NAMALWA (cell line): ENCODE measurements around the gene APBA1.

ENCODE experiments used
- DNase-seq: peaks from one replicate; pipeline ENCODE4 v3.0.0-alpha.2; 2015; ENCODE audit warnings: low spot score

Gene APBA1

GRCh38 chr9:69400470-69400869, 271.7 kb downstream of the APBA1 start:
- no peak for DNase-seq

- no peak for DNase-seq
Measured at GRCh38 chr9:69397384-69398214, 274.6 kb downstream of the APBA1 start.

- DNase-seq, result no peak
Measured at GRCh38 chr9:69396759-69397158, 275.4 kb downstream of the APBA1 start.

GRCh38 chr9:69395718-69396117, 276.5 kb downstream of the APBA1 start:
- no peak for DNase-seq

- no peak for DNase-seq
Measured at GRCh38 chr9:69393425-69393824, 278.7 kb downstream of the APBA1 start.

DNA sequence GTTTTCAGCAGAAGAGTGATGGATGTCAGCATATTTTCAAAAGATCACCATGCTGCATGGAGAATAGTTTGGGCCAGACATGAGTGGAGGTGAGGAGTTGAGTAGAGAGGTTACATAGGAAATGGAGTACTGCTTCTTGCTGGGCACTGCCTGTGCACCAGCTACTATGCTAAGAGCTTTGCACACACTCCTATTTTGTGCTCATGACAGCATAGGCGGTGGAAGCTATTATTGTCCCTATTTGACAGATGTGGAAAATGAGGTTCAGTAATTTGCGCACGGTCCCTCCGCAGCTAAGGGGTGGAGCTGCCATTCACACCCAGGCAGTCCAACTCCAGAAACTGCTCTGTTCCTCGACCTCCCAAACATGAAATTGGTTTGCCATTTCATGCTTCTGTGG, 279.3 kb downstream of the APBA1 start:
- DNase-seq, result no peak

DNA sequence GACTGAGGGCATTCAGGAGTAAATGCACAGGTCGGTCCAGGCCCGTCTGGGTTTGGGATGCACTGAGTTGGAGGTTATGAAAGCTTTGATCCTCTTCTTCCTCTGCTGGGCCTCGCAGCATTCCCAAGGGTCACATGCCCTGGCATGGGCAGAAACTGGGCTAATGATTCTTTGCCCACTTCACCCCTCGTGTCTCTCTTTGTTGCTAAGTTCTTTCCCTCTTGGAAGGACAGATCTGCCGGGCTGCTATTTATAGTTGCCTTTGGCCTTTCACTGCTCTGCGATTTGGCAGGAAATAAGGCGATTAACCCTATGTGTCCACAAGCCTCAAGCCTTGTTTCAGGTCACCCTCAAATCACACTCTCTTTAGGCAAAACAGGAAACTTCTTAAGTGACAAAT, 280.2 kb downstream of the APBA1 start:
- no peak for DNase-seq

- no peak for DNase-seq
Measured at GRCh38 chr9:69391487-69391886, 280.7 kb downstream of the APBA1 start.

- no peak for DNase-seq
Measured at GRCh38 chr9:69389437-69389995, 282.7 kb downstream of the APBA1 start.

DNA sequence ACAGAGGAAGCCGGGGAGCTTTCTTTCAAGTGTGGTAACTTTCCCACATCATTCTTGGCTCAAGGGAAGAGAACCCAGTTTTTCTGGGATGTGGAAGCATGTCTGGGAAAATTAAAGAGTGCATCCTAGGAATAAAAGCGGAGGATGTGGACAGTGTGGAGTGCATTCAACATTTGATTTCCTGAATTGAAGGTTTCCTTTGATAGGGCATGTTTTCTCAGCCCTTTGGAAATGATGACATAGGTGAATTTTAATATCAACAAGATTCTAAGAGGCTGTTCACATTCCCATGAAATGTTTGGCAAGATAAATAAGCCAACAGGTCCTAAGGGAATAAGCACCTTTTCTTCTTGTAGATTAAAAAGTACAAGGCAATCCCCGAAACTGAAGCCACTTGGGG, 283.6 kb downstream of the APBA1 start:
- no peak for DNase-seq

DNA sequence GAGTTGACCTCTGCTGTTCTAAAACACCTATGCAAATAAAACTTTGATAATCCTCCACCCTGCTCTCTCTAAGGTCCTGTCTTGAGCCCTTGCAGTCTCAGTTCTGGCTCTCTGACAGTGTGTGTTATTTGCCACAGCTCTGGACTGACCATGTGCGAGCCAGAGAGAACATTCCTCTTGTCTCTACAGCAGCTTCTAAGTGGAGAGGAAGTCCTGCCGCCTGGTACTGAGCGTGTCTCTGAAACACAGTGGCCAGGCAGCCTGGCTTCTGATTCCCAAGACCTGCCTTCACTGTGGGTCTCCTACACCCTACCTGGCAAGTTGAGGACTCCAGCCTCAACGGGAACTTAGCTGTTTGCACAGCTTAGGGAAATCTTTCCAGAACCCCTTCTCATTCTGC, 285.5 kb downstream of the APBA1 start:
- DNase-seq, result no peak

- peak; percentile 23 for DNase-seq
Measured at GRCh38 chr9:69385581-69386033, 286.6 kb downstream of the APBA1 start.

- DNase-seq, result no peak
Measured at GRCh38 chr9:69382135-69382534, 290.0 kb downstream of the APBA1 start.

DNA sequence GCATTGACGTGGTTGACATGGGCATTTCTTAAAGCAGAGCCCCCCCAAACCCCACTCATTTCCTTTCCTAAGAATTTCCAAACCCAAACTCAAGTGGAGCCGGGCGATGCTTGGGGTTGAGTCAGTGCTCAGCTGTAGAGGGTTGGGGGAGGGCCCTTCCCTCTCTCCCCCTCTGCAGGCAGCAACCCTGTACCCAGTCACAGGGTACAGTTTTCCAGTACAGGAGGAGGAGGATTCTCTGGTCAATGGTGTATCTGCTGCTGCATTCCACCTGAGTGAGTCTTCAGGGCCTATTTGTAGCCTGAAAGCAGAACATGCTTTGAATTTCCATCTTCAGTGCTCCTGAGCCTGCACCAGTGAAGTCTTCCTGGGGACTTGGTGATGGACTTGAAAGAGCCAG, 291.4 kb downstream of the APBA1 start:
- DNase-seq, result no peak

GRCh38 chr9:69380301-69380700, 291.9 kb downstream of the APBA1 start:
- DNase-seq, result no peak

DNA sequence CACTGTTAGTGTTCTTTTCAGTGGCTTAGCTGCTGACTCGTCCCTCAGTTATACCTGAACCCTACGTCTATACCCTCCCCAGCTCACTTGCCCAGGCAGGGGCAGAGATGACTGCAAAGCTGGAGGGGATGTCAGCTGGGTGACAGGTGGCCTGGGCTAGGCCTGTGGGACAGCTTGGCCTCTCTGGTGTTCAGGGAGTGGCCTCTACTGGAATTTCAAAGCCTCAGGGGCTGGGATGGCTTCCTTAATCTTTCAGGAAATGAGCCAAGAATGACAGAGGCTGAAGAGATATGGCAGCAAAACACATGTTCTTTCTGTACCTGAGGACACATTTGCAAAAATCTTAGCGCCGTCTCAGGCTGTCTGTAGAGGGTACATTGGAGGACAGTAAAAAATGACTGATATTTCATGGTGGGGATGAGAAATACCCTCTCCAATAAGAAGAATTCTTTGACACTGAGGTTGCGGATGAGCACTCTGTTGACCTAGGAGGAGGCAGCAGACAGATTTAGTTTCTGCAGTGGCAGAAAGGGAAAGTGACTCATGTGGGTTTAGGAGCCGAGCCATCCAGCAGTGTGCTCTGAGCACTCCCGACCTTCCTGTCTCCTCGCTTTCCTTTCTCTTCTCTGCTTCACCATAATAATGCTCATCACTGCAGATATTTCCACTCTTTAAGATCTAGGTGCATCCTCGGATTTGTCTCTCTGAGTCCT, 292.7 kb downstream of the APBA1 start:
- no peak for DNase-seq

GRCh38 chr9:69377981-69378380, 294.2 kb downstream of the APBA1 start:
- no peak for DNase-seq
